T-helper 1 cell (primary cell): ENCODE results near the gene REPS1.
A peak's percentile ranks its signal among the peaks of the same experiment; 100 is the strongest.
"Not testable (repeated sequence)": the region's sequence is repeated elsewhere in the genome, so short reads cannot be mapped to it uniquely, and the experiment has no call there.

Experiments
- DNase-seq, 5 donors: peaks; one replicate each; pipeline ENCODE4 v3.0.0-alpha.2; 2012 to 2020

REPS1 gene

DNA sequence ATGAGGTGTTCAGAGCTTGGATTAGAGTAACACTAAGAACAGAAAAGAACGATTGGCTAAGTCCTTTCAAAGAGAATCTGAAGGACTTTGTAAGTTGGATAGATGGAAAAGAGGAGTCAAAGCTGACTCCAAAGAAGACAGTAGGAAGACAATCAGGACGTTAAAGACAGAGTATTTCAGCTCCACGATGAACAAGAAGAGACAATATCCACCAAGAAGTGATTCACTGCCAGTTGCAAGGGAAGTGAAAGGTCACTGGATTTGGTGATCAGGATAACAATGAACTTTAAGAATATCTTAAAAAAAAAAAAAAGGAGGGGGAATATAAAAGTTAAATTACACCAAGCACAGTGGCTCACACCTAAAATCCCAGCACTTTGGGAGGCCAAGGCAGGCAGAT, 17.9 kb downstream of the REPS1 start:
- DNase-seq: no peak

- no peak for DNase-seq
Measured at GRCh38 chr6:138966870-138967269, 21.2 kb downstream of the REPS1 start.

DNA sequence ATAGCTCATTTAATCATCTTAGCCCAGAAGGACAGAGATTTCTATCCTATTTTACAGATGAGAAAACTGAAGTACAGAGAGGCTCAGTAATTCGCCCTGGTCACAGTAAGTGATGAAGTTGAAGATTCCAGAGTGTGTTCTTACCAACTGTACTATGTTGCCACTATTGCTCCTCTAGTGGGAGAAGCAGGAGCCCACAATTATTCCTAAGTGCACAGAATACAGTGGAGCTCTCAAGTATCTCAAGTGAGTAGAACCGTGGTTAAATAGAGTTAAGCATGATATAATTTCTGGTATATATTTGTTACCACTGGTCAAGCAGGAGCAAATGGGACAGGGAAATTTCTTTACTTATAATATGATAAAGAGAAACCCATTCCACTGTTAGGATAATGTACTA, 22.1 kb downstream of the REPS1 start:
- no peak for DNase-seq

- DNase-seq: no peak
Measured at GRCh38 chr6:138965291-138965874, 22.7 kb downstream of the REPS1 start.

DNA sequence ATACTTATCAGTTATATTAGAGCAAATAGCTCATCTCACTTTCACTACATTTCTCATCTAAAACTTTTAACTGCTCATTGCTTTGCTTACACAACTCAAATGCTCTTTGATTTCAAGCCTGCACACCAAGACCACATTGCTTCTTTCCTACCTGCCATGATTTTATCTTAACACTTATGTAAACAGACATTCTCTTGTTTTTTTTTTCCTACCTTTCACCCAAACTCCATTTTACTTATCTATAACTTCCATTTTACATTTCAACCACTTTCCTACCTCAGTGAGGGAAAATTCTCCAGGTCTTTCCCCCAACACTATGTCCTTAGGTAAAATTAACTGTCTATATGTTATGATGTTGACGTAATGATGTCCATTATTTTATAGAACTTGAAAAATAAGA, 24.0 kb downstream of the REPS1 start:
- DNase-seq: no peak

- no peak for DNase-seq
Measured at GRCh38 chr6:138963531-138963930, 24.5 kb downstream of the REPS1 start.

DNA sequence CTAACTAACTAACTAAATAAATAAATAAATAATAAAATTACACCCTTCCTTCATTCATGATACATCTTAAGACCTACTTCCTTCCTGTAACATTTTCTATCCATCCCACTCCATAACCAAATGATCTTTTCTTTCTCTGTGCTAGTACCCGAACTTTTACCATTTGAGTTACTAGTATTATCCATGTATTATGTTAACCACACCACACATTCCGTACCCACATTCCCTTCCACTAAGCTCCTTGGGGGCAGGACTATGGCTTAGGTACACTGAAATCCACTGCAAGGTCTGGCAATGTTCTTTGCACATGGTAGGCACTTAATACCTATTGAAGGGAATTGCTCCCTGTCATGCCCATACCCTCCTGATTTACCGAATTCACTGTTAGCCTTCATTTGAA, 24.9 kb downstream of the REPS1 start:
- DNase-seq: no peak

DNA sequence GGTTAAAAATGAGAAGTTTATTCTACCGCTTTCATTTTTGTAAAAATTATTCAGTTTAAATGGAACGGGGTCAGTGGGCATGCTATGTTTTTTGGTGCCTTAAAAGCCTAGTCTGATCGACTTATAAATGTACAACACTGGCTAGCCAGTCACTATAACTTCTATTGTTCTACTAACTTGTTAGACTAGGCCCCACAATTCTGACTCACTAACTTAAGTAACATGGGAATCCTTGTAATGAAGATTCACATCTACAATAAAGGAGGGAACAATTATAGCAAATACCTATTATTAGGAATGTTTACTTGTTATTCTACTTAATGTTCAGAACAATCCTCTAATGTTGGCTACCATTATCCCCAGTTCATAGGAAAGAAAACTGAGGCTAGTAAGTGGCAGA, 28.5 kb downstream of the REPS1 start:
- no peak for DNase-seq

DNA sequence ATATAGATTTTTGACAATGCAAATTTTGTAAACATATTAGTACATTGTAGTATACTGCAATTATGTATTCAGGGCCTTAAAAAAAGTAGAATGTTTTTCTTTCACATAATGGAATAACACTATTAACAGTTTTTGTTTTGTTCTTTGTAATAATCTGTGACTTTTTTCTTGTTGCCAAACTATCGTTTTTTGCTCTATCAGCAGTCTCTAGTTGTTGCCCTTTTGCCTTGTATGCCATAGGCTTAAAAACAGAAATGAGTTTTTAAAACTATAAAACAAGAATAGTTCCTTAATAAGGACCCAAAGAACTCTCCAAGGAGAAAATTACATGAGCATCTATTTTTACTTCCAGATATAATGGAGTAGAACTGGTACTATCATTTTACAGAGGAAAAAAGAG, 29.5 kb downstream of the REPS1 start:
- no peak for DNase-seq

GRCh38 chr6:138957903-138958302, 30.1 kb downstream of the REPS1 start:
- DNase-seq: no peak

- DNase-seq: no peak
Measured at GRCh38 chr6:138957484-138957883, 30.6 kb downstream of the REPS1 start.

- no peak for DNase-seq
Measured at GRCh38 chr6:138956244-138956924, 31.7 kb downstream of the REPS1 start.

- no peak for DNase-seq
Measured at GRCh38 chr6:138955262-138955661, 32.8 kb downstream of the REPS1 start.

DNA sequence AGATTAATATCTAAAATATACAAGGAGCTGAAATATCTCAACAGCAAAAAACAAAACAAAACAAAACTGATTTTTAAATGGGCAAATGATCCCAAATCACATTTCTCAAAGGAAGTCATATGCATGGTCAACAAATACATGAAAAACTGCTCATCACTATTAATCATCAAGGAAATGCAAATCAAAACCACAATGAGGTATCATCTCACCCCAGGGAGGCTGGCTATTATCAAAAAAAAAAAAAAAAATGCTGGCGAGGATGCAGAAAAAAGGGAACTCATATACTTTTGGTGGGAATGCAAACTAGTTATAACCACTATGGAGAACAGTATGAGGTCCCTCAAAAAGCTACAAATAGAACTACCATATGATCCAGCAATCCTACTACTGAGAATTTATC, 34.6 kb downstream of the REPS1 start:
- DNase-seq: no peak

- DNase-seq: no peak
Measured at GRCh38 chr6:138948546-138949179, 39.4 kb downstream of the REPS1 start.

- DNase-seq: no peak
Measured at GRCh38 chr6:138948004-138948403, 40.0 kb downstream of the REPS1 start.

DNA sequence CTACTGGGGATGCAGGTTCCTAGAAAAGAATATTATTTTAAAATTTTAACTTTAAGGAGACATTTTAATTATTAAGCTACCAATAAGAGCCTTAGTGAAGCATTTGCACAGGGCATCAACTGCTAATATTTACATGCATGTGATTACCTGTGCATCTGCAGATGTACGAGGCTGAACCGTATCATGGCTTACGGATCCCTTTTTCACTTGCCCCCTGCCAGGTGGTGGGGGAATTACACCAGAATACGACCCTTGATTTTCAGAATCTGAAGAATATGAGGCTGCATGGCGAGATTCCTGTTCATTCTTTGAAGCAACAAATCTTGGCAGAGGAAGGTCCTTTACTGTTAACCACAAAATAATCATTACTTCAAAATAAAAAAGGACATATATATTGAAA, 42.7 kb downstream of the REPS1 start:
- no peak for DNase-seq

DNA sequence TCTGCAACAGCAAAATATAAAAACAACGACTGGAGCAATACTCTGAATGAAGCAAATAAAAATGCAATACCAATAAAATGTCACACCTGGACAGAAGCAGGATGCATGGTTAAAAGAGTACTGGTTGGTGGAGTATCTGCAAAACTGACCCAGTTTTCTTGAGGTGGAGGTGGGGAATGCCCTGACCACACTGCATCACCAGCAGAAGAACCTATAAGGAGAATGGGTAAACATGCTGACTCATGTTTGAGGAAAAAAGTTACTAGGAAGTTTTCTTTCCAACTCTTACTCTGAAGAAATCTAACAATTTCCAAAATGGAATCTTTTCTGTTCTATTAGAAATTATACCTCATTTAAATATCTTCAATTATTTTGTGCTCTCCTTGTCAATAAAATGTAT, 43.6 kb downstream of the REPS1 start:
- DNase-seq: peak in 1 of 5 donors; percentile 17

DNA sequence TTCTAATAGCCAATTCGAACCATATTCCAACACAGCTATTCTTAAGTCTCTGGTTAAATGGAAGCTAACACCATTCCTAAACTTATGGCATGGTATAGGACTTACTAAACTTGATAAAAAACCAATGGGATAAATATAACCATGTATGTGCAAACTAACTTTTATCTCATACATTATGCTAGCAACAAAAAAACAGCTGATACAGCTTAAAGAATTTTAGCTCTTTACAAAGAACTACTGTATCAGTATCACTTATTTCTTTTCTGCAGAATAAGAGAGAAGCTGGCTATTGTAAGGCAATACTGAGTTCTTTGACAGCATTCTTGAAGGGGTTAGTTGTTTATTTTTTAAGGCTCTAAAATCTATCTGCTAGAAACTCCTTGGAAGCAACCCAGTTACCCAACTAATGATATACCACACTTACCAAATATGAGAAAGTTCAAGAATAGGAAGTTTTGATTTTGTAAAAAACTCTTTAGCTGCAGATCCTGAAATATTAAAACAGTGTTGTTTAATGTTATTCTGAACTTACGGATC, 44.9 kb downstream of the REPS1 start:
- no peak for DNase-seq

GRCh38 chr6:138936873-138937272, 51.2 kb downstream of the REPS1 start:
- DNase-seq: not testable (repeated sequence)

DNA sequence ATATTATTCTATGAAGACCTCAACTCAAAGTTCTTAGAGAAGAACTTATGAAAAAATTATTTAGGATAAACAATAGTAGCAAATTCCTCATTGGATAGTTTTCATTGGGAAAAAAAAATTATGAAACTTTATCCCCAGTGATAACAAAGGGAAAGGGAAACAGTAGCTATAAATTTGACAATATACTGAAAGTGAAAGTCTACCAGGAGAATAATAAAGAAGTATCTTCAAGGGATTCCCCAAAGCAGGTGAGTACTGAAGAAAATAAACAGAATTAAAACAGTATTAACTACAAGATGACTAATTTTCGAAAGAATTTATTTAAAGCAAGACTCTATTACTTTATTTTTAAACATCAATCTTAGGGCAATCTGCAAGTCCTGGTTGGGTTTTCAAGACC, 56.4 kb downstream of the REPS1 start:
- DNase-seq: no peak

GRCh38 chr6:138926579-138926978, 61.5 kb downstream of the REPS1 start:
- DNase-seq: no peak

GRCh38 chr6:138925806-138926205, 62.2 kb downstream of the REPS1 start:
- DNase-seq: no peak

DNA sequence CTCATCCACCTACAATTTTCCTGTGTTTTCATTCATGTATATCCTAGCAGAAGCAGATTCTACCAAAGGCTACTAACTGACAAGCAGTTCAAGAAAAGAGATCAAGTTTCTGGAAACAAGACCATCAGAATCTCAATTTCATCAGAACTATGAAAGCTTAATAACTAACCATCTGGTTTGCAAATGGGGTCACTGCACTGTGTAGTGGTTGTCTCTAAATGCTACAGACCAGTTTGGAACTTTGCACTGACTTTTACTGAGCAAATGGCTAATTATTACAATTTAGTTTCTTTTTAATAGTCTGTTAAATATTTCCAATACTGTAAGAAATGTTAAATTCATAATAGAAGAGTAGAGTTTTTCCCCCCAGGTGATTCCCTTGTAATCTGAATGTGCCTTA, 64.5 kb downstream of the REPS1 start:
- DNase-seq: no peak
